ENCODE measurements around the gene CLN6. TPM values are rescaled to one million over a fixed set of nuclear protein-coding genes. Genes with fewer than 3 reads are reported as not detected.

Gene CLN6
- total and polyA plus RNA-seq, 2 experiments from 2014 or later = 10.7 to 18.7 TPM

DNA sequence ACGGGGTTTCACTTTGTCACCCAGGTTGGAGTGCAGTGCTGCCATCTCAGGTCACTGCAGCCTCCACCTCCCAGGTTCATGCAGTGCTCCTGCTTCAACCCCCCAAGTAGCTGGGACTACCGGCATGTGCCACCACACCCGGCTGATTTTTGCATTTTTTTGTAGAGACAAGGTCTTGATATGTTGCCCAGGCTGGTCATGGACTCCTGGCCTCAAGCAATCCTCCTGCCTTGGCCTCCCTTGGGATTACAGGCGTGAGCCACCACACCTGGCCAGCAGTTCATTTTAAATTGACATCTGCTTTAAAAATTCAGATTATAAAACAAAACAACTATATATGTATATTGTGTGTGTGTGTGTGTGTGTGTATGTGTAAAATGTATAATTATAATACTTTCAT is 62.7 kb downstream of the CLN6 start:
- Histone ChIP-seq H2AFZ (no peak overlapping the region), H3K79me2 (peaks cover 2% of the 10 kb centered on the region), H3K4me3 (no peak overlapping the region), H3K27ac (no peak overlapping the region), H4K20me1 (ENCODE audit: insufficient read depth, poor library complexity, severe bottlenecking) (no peaks in the 10 kb centered on the region), H3K36me3 (replicated peaks; ENCODE audit: insufficient read depth, low read depth) (peaks cover 2% of the 10 kb centered on the region), H3K4me1 (ENCODE audit: insufficient read depth) (no peaks in the 10 kb centered on the region), H3K9me3 (ENCODE audit: low read depth) (no peaks in the 10 kb centered on the region), H3K9me2 (replicated peaks; ENCODE audit: insufficient read depth) (no peaks in the 10 kb centered on the region), H3K4me2 (no peak overlapping the region), H3K27me3 (no peaks in the 10 kb centered on the region)
- TF ChIP-seq, protein P1, sequence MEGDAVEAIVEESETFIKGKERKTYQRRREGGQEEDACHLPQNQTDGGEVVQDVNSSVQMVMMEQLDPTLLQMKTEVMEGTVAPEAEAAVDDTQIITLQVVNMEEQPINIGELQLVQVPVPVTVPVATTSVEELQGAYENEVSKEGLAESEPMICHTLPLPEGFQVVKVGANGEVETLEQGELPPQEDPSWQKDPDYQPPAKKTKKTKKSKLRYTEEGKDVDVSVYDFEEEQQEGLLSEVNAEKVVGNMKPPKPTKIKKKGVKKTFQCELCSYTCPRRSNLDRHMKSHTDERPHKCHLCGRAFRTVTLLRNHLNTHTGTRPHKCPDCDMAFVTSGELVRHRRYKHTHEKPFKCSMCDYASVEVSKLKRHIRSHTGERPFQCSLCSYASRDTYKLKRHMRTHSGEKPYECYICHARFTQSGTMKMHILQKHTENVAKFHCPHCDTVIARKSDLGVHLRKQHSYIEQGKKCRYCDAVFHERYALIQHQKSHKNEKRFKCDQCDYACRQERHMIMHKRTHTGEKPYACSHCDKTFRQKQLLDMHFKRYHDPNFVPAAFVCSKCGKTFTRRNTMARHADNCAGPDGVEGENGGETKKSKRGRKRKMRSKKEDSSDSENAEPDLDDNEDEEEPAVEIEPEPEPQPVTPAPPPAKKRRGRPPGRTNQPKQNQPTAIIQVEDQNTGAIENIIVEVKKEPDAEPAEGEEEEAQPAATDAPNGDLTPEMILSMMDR (IDR thresholded peaks at IDR 0.05; ENCODE audit: poor library complexity) = no peak
- no peak for TF ChIP-seq EZH2phosphoT487 (IDR thresholded peaks at IDR 0.05; ENCODE audit: low read depth, severe bottlenecking, unreplicated experiment)
- TF ChIP-seq EZH2 (IDR thresholded peaks at IDR 0.05; ENCODE audit: borderline replicate concordance) = no peak
- no peak for DNase-seq (ENCODE audit: low spot score)
- WGBS (ENCODE audit: low lambda C conversion rate, missing lambda C conversion rate) = 92% methylated on average over 4 of the region's 4 CpGs

DNA sequence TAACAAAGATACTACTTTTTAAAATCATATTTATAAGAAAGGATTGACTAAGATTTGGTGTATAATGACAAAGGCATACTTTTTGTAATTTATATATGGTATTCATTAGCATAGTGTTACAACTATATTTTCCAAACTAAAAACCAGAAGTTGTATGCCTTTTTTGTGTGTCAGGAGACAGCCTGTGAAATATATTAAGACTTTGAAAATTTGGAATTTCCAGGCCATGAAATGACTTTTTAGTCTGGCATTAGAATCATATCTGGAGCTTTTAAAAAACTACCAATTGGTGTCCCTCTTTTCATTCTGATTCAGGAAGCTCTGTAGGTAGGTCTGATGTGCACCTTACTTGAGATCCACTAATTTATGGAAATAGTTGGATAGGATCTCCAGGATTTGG is 66.3 kb downstream of the CLN6 start:
- TF ChIP-seq, protein P1 (IDR thresholded peaks at IDR 0.05; ENCODE audit: poor library complexity) = no peak
- no peak for TF ChIP-seq EZH2phosphoT487 (IDR thresholded peaks at IDR 0.05; ENCODE audit: low read depth, severe bottlenecking, unreplicated experiment)
- no peak for TF ChIP-seq EZH2 (IDR thresholded peaks at IDR 0.05; ENCODE audit: borderline replicate concordance)
- peaks cover 6% of the 10 kb centered on the region for H3K36me3 ChIP-seq (replicated peaks; ENCODE audit: insufficient read depth, low read depth)
- H3K79me2 ChIP-seq = peaks cover 10% of the 10 kb centered on the region
- DNase-seq (ENCODE audit: low spot score) = no peak
- no peaks in the 10 kb centered on the region for H3K9me2 ChIP-seq (replicated peaks; ENCODE audit: insufficient read depth)
- no peaks in the 10 kb centered on the region for H3K9me3 ChIP-seq (ENCODE audit: low read depth)
- no peak overlapping the region for H3K27ac ChIP-seq
- peaks cover 2% of the 10 kb centered on the region for H3K4me1 ChIP-seq (ENCODE audit: insufficient read depth)
- no peak overlapping the region for H3K4me3 ChIP-seq
- no peaks in the 10 kb centered on the region for H3K27me3 ChIP-seq
- H3K4me2 ChIP-seq = no peak overlapping the region
- no peaks in the 10 kb centered on the region for H4K20me1 ChIP-seq (ENCODE audit: insufficient read depth, poor library complexity, severe bottlenecking)
- H2AFZ ChIP-seq = no peak overlapping the region

DNA sequence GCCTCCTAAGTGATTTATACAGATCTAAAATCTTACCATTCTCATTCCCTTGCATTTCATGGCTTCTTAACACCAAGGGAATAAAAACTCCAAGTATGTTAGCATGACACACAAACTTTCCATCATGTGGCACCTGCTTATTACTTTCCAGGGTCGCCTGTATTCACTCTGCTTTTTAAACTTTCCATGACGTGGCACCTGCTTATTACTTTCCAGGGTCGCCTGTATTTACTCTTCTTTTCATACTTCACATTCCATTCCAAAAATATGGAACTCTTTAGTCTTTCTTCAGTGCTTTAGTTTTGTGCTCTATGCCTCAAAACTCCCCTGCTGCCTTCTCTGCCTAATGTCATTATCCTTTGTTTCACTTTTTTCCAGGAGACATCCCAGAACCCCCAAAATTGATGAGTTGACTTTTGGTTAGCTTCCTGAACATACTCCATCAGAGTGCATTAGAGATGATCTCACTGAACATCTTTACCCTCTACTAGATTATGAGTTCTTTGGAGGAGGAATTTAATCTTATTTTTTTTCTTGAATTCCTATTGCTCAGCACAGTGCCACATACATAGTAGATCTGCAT is 71.4 kb downstream of the CLN6 start:
- no peaks in the 10 kb centered on the region for H3K9me2 ChIP-seq (replicated peaks; ENCODE audit: insufficient read depth)
- peak overlapping the region; percentile 77 for H3K27ac ChIP-seq
- no peak overlapping the region for H3K4me2 ChIP-seq
- no peak overlapping the region for H3K4me3 ChIP-seq
- 53% methylated on average over 3 of the region's 3 CpGs for WGBS (ENCODE audit: low lambda C conversion rate, missing lambda C conversion rate)
- H4K20me1 ChIP-seq (ENCODE audit: insufficient read depth, poor library complexity, severe bottlenecking) = no peaks in the 10 kb centered on the region
- peaks cover 25% of the 10 kb centered on the region for H3K79me2 ChIP-seq
- no peaks in the 10 kb centered on the region for H3K9me3 ChIP-seq (ENCODE audit: low read depth)
- DNase-seq (ENCODE audit: low spot score) = peak; percentile 24
- peaks cover 9% of the 10 kb centered on the region for H3K4me1 ChIP-seq (ENCODE audit: insufficient read depth)
- TF ChIP-seq, protein P1 (IDR thresholded peaks at IDR 0.05; ENCODE audit: poor library complexity) = no peak
- TF ChIP-seq EZH2phosphoT487 (IDR thresholded peaks at IDR 0.05; ENCODE audit: low read depth, severe bottlenecking, unreplicated experiment) (no peak), EZH2 (IDR thresholded peaks at IDR 0.05; ENCODE audit: borderline replicate concordance) (no peak)
- H3K27me3 ChIP-seq = no peaks in the 10 kb centered on the region
- H3K36me3 ChIP-seq (replicated peaks; ENCODE audit: insufficient read depth, low read depth) = peaks cover 4% of the 10 kb centered on the region
- no peak overlapping the region for H2AFZ ChIP-seq
